HepG2 (cell line): ENCODE data around the gene THOP1. TPM values are rescaled to one million over a fixed set of nuclear protein-coding genes. Genes with fewer than 3 reads are reported as not detected.
A peak's percentile ranks its signal among the peaks of the same experiment; 100 is the strongest.

Experiments used
- ATF3 ChIP-seq: sonication (generic); formaldehyde crosslinking; IDR thresholded peaks from 2 replicates; pipeline ENCODE4 v1.4.0; 2020; ENCODE audit warnings: missing genetic modification reagents
- ATF6 ChIP-seq: sonication (generic); formaldehyde crosslinking; conservative IDR thresholded peaks from 2 replicates; pipeline ENCODE4 v1.4.0; 2020; ENCODE audit warnings: missing genetic modification reagents
- CBFB ChIP-seq: sonication (generic); formaldehyde crosslinking; IDR thresholded peaks from 2 replicates; pipeline ENCODE4 v1.4.0; 2020; ENCODE audit warnings: missing genetic modification reagents
- CREB1 ChIP-seq, 2 experiments: fragments of 450-650 bp in 1 of 2; IDR thresholded peaks; 2 replicates each; pipeline ENCODE4 v1.6.1; 2016 to 2017; ENCODE audit warnings: control low read depth in 1 of 2, mild to moderate bottlenecking in 1 of 2, missing compliant biosample characterization in 1 of 2, missing genetic modification characterization in 1 of 2
- FOXA1 ChIP-seq, 2 experiments: fragments of 450-650 bp in 1 of 2; sonication (generic) in 1 of 2; formaldehyde crosslinking in 1 of 2; IDR thresholded peaks; 2 replicates each; pipeline versions ENCODE4 v1.4.0 to v1.6.1; 2016 to 2020; ENCODE audit warnings: missing genetic modification reagents in 1 of 2
- HDAC1 ChIP-seq: sonication (generic); formaldehyde crosslinking; IDR thresholded peaks from 2 replicates; pipeline ENCODE4 v1.5.1; 2020; ENCODE audit warnings: mild to moderate bottlenecking, missing genetic modification reagents
- HMG20A ChIP-seq: IDR thresholded peaks from 2 replicates; pipeline ENCODE4 v1.6.1; 2016; ENCODE audit warnings: borderline replicate concordance
- KAT7 ChIP-seq: IDR thresholded peaks from 2 replicates; pipeline ENCODE4 v1.6.1; 2018; ENCODE audit warnings: borderline replicate concordance, missing compliant biosample characterization
- KDM1A ChIP-seq: IDR thresholded peaks from 2 replicates; pipeline ENCODE4 v1.6.1; 2016; ENCODE audit warnings: missing compliant biosample characterization
- ONECUT2 ChIP-seq: sonication (generic); formaldehyde crosslinking; IDR thresholded peaks from 2 replicates; pipeline ENCODE4 v1.4.0; 2020; ENCODE audit warnings: missing genetic modification reagents
- PRMT3 ChIP-seq: sonication (generic); formaldehyde crosslinking; IDR thresholded peaks from 2 replicates; pipeline ENCODE4 v1.8.1; 2022; ENCODE audit warnings: low read depth, mild to moderate bottlenecking, moderate library complexity, missing genetic modification reagents, borderline replicate concordance
- REST ChIP-seq, 2 experiments: IDR thresholded peaks; 2 replicates each; pipeline ENCODE4 v1.6.1; 2011 to 2012; ENCODE audit warnings: low read length in 2 of 2, borderline replicate concordance in 1 of 2, low read depth in 1 of 2, mild to moderate bottlenecking in 1 of 2, moderate library complexity in 1 of 2
- SPEN ChIP-seq: sonication (generic); formaldehyde crosslinking; IDR thresholded peaks from 2 replicates; pipeline ENCODE4 v1.5.1; 2020; ENCODE audit warnings: low read depth, mild to moderate bottlenecking, missing genetic modification reagents
- ZBTB2 ChIP-seq: sonication (generic); formaldehyde crosslinking; IDR thresholded peaks from 2 replicates; pipeline ENCODE4 v1.8.0; 2022; ENCODE audit warnings: low read depth, missing genetic modification reagents
- ZBTB3 ChIP-seq: sonication (generic); formaldehyde crosslinking; IDR thresholded peaks from 2 replicates; pipeline ENCODE4 v1.4.0; 2020; ENCODE audit warnings: low read depth, mild to moderate bottlenecking, moderate library complexity, missing genetic modification reagents, borderline replicate concordance
- ZNF276 ChIP-seq: sonication (generic); formaldehyde crosslinking; IDR thresholded peaks from 2 replicates; pipeline ENCODE4 v1.4.0; 2020; ENCODE audit warnings: mild to moderate bottlenecking, low read depth, missing genetic modification reagents
- ZNF30 ChIP-seq: sonication (generic); formaldehyde crosslinking; IDR thresholded peaks from 2 replicates; pipeline ENCODE4 v1.5.0; 2020; ENCODE audit warnings: mild to moderate bottlenecking, missing genetic modification reagents
- ZNF432 ChIP-seq: sonication (generic); formaldehyde crosslinking; IDR thresholded peaks from 2 replicates; pipeline ENCODE4 v1.5.0; 2020; ENCODE audit warnings: missing genetic modification reagents, mild to moderate bottlenecking, borderline replicate concordance
- ZNF670 ChIP-seq: sonication (generic); formaldehyde crosslinking; IDR thresholded peaks from 2 replicates; pipeline ENCODE4 v1.8.0; 2022; ENCODE audit warnings: mild to moderate bottlenecking, missing genetic modification reagents, borderline replicate concordance
- polyA plus RNA-seq, 8 experiments: library from polyadenylated mRNA; depleted of rRNA in 3 of 8; stranded (reverse) in 7 of 8; unstranded in 1 of 8; fragments of >200 nt; fragmentation: Illumina TruSeq in 4 of 8; extraction: Trizol in 4 of 8; gene quantifications; 2 replicates each; pipeline versions ENCODE4 v1.2.1 to v1.2.3, GENCODE V29; 2011 to 2016; ENCODE audit warnings: low read depth in 4 of 8, missing spikeins in 1 of 8, mixed read lengths in 1 of 8; ENCODE audit not compliant: insufficient read depth in 1 of 8
- total RNA-seq, 5 experiments: library from RNA; depleted of rRNA; stranded (reverse); fragments of >200 nt; fragmentation: Illumina TruSeq; extraction: Trizol; gene quantifications; 2 replicates each; pipeline ENCODE4 v1.2.3, GENCODE V29; 2016; ENCODE audit warnings: low read depth in 1 of 5

Gene THOP1
- total and polyA plus RNA-seq, 2 of the 13 experiments (the other 11 are each of a cell fraction or from before 2014, with no cell fraction given), result 74.4 to 116 TPM

GRCh38 chr19:2739602-2740313, 45.5 kb upstream of the THOP1 start, which contains the start of gene SLC39A3 (continued):
- TF ChIP-seq ZNF670 (CRISPR knock-in tag) (peak; percentile 89), CREB1 (IDR thresholded peaks at IDR 0.05) (peak; percentile 62), CREB1 (CRISPR knock-in tag; IDR thresholded peaks at IDR 0.05) (peak; percentile 85), PRMT3 (CRISPR knock-in tag) (peak; percentile 85; the same call in 1 of the 2 replicates), REST (IDR thresholded peaks at IDR 0.05; ENCODE audit: borderline replicate concordance in 1 of 2, low read depth in 1 of 2, low read length in 2 of 2) (peak; percentile 97 to 100), FOXA1 (IDR thresholded peaks at IDR 0.05) (no peak), FOXA1 (CRISPR knock-in tag; IDR thresholded peaks at IDR 0.05) (no peak), ATF3 (peak; percentile 91), CBFB (CRISPR knock-in tag) (peak; percentile 90), ONECUT2 (CRISPR knock-in tag) (0 out of 2 replicates have a peak, but pooled peaks have one; percentile 59), ZNF276 (CRISPR knock-in tag) (peak; percentile 65; the same call in 1 of the 2 replicates), ZNF432 (CRISPR knock-in tag) (no peak), HDAC1 (peak; percentile 98), HMG20A (CRISPR knock-in tag) (no peak), ZNF30 (CRISPR knock-in tag) (peak; percentile 97), SPEN (CRISPR knock-in tag) (peak; percentile 94), ZBTB2 (CRISPR knock-in tag) (peak; percentile 87), ATF6 (peak; percentile 98), KDM1A (CRISPR knock-in tag) (peak; percentile 41; the same call in 1 of the 2 replicates), KAT7 (no peak), ZBTB3 (CRISPR knock-in tag) (peak; percentile 54; the same call in 1 of the 2 replicates)
